HEK293T (cell line): ENCODE results near the gene ACOXL.

Experiments
- ARNT ChIP-seq: fragments of 450-650 bp; IDR thresholded peaks from 2 replicates; pipeline ENCODE4 v1.6.1; 2017; ENCODE audit warnings: mild to moderate bottlenecking
- FOXA1 ChIP-seq: fragments of 450-650 bp; IDR thresholded peaks from 2 replicates; pipeline ENCODE4 v1.6.1; 2016; ENCODE audit warnings: mild to moderate bottlenecking
- FOXK2 ChIP-seq: fragments of 450-650 bp; IDR thresholded peaks from 2 replicates; pipeline ENCODE4 v1.6.1; 2016; ENCODE audit warnings: mild to moderate bottlenecking
- L3MBTL2 ChIP-seq: fragments of 450-650 bp; conservative IDR thresholded peaks from 2 replicates; pipeline ENCODE4 v1.6.1; 2016; ENCODE audit warnings: mild to moderate bottlenecking
- LEF1 ChIP-seq: fragments of 450-650 bp; IDR thresholded peaks from 2 replicates; pipeline ENCODE4 v1.6.1; 2017; ENCODE audit warnings: mild to moderate bottlenecking, borderline replicate concordance
- SP1 ChIP-seq: fragments of 450-650 bp; IDR thresholded peaks from 2 replicates; pipeline ENCODE4 v1.6.1; 2017
- SUZ12 ChIP-seq: fragments of 450-650 bp; IDR thresholded peaks from 2 replicates; pipeline ENCODE4 v1.6.1; 2016; ENCODE audit warnings: mild to moderate bottlenecking
- TF ChIP-seq, protein P1 (sequence below): fragments of 450-650 bp; IDR thresholded peaks from 2 replicates; pipeline ENCODE4 v1.6.1; 2016

DNA sequence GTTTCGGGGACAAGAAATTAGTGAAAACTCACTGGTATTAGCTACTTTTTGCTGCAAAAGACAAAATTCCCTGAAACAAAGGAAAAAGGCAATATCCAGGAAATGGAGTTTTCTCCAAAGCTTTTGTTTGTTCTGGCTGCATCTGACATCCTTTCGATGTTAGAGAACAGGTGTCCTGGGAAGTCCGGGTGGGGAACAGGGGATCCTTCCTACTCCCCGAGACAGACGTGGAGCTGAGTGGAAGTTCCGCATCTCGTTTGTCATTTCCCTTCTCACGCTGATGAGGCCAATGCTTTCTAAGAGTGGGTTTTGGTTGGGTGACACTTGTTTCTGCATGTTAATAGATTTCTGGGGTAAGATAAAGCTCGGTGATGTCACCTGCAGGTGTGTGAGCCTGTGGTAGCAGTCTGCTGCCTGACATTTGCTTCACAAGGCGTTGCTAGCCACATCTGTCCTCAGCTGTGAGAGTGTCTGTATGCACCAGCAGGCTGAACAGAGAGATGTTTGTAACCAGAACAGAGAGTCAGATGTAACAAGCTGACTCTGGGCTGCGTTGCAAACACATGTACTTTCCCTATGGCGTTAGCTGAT lies 125.9 kb downstream of the ACOXL start:
- TF ChIP-seq FOXA1: no peak
- no peak for TF ChIP-seq LEF1
- TF ChIP-seq SP1: no peak
- no peak for TF ChIP-seq ARNT
- TF ChIP-seq FOXK2: no peak
- TF ChIP-seq SUZ12: no peak
- TF ChIP-seq L3MBTL2: no peak
- TF ChIP-seq, protein P1, sequence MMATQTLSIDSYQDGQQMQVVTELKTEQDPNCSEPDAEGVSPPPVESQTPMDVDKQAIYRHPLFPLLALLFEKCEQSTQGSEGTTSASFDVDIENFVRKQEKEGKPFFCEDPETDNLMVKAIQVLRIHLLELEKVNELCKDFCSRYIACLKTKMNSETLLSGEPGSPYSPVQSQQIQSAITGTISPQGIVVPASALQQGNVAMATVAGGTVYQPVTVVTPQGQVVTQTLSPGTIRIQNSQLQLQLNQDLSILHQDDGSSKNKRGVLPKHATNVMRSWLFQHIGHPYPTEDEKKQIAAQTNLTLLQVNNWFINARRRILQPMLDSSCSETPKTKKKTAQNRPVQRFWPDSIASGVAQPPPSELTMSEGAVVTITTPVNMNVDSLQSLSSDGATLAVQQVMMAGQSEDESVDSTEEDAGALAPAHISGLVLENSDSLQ: no peak
